Measurements from ENCODE around the gene HEPH.

Gene HEPH

GRCh38 chrX:66164931-66165330, 884 bp downstream of the HEPH start:
- H3K4me3 ChIP-seq (ENCODE audit: low read depth, low read length): no peak overlapping the region
- no peak for DNase-seq (ENCODE audit: low read depth)
- TF ChIP-seq POLR2A (IDR thresholded peaks at IDR 0.05; ENCODE audit: extremely low read depth, insufficient read length) (no peak), MYC (IDR thresholded peaks at IDR 0.05; ENCODE audit: low read depth, low read length) (no peak), MAX (IDR thresholded peaks at IDR 0.05; ENCODE audit: low read depth, low read length) (no peak), CTCF (IDR thresholded peaks at IDR 0.05; ENCODE audit: low read depth, low read length) (no peak)

GRCh38 chrX:66166671-66167070, 2.6 kb downstream of the HEPH start:
- no peak for TF ChIP-seq POLR2A (IDR thresholded peaks at IDR 0.05; ENCODE audit: extremely low read depth, insufficient read length)
- TF ChIP-seq MYC (IDR thresholded peaks at IDR 0.05; ENCODE audit: low read depth, low read length): no peak
- no peak for TF ChIP-seq MAX (IDR thresholded peaks at IDR 0.05; ENCODE audit: low read depth, low read length)
- TF ChIP-seq CTCF (IDR thresholded peaks at IDR 0.05; ENCODE audit: low read depth, low read length): no peak
- H3K4me3 ChIP-seq (ENCODE audit: low read depth, low read length): no peak overlapping the region
- no peak for DNase-seq (ENCODE audit: low read depth)

- no peak overlapping the region for H3K4me3 ChIP-seq (ENCODE audit: low read depth, low read length)
- no peak for DNase-seq (ENCODE audit: low read depth)
- no peak for TF ChIP-seq CTCF (IDR thresholded peaks at IDR 0.05; ENCODE audit: low read depth, low read length)
- no peak for TF ChIP-seq POLR2A (IDR thresholded peaks at IDR 0.05; ENCODE audit: extremely low read depth, insufficient read length)
- no peak for TF ChIP-seq MAX (IDR thresholded peaks at IDR 0.05; ENCODE audit: low read depth, low read length)
Measured at GRCh38 chrX:66167431-66167830, 3.4 kb downstream of the HEPH start.

GRCh38 chrX:66176134-66176533, 12.1 kb downstream of the HEPH start:
- no peak overlapping the region for H3K4me3 ChIP-seq (ENCODE audit: low read depth, low read length)
- no peak for DNase-seq (ENCODE audit: low read depth)
- TF ChIP-seq CTCF (IDR thresholded peaks at IDR 0.05; ENCODE audit: low read depth, low read length): no peak
- no peak for TF ChIP-seq MYC (IDR thresholded peaks at IDR 0.05; ENCODE audit: low read depth, low read length)
- TF ChIP-seq POLR2A (IDR thresholded peaks at IDR 0.05; ENCODE audit: extremely low read depth, insufficient read length): no peak
- no peak for TF ChIP-seq MAX (IDR thresholded peaks at IDR 0.05; ENCODE audit: low read depth, low read length)

- no peak overlapping the region for H3K4me3 ChIP-seq (ENCODE audit: low read depth, low read length)
- no peak for TF ChIP-seq MYC (IDR thresholded peaks at IDR 0.05; ENCODE audit: low read depth, low read length)
- TF ChIP-seq MAX (IDR thresholded peaks at IDR 0.05; ENCODE audit: low read depth, low read length): no peak
- no peak for TF ChIP-seq POLR2A (IDR thresholded peaks at IDR 0.05; ENCODE audit: extremely low read depth, insufficient read length)
- TF ChIP-seq CTCF (IDR thresholded peaks at IDR 0.05; ENCODE audit: low read depth, low read length): no peak
- peak; percentile 3 for DNase-seq (ENCODE audit: low read depth)
Measured at GRCh38 chrX:66191563-66191962, 27.5 kb downstream of the HEPH start.

- TF ChIP-seq CTCF (IDR thresholded peaks at IDR 0.05; ENCODE audit: low read depth, low read length) (no peak), MAX (IDR thresholded peaks at IDR 0.05; ENCODE audit: low read depth, low read length) (no peak), POLR2A (IDR thresholded peaks at IDR 0.05; ENCODE audit: extremely low read depth, insufficient read length) (no peak), MYC (IDR thresholded peaks at IDR 0.05; ENCODE audit: low read depth, low read length) (no peak)
- no peak for DNase-seq (ENCODE audit: low read depth)
- no peak overlapping the region for H3K4me3 ChIP-seq (ENCODE audit: low read depth, low read length)
Measured at GRCh38 chrX:66193821-66194220, 29.8 kb downstream of the HEPH start.

Measured in NB4 (cell line).